D721Med (cell line): ENCODE data around the gene PRLR.

Experiments used
- DNase-seq: peaks from one replicate; pipeline ENCODE4 v3.0.0; 2011; ENCODE audit warnings: low spot score; ENCODE audit not compliant: insufficient read length
- FAIRE-seq: peaks from 2 replicates; lab custom pipeline; 2011; peaks lifted over from hg19 to GRCh38; lab: Jason Lieb, UNC
- TF ChIP-seq, protein P1 (sequence below): IDR thresholded peaks from 2 replicates; pipeline ENCODE4 v1.5.1; 2012; ENCODE audit warnings: mild to moderate bottlenecking, control low read depth; ENCODE audit not compliant: insufficient read depth; ENCODE audit errors: missing control alignments

The PRLR gene

DNA sequence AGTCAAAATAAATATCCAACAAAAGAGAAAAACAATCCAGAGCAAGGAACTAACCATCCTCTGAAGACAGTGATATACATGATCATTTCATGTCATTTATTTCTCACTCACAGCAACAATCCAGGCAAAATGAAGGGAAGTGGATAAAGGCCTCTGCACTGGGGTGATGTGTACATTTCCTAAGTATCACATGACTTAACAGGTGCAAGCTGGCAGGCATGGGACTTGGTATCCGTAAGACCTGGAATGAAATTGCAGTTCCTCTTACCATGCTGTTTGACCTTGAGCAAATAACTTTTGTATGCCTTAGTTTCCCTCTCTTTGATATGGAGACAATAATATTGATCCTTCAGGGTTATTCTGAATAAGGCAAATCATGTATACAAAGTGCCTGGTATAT, 77.6 kb downstream of the PRLR start:
- no peak for FAIRE-seq
- TF ChIP-seq, protein P1, sequence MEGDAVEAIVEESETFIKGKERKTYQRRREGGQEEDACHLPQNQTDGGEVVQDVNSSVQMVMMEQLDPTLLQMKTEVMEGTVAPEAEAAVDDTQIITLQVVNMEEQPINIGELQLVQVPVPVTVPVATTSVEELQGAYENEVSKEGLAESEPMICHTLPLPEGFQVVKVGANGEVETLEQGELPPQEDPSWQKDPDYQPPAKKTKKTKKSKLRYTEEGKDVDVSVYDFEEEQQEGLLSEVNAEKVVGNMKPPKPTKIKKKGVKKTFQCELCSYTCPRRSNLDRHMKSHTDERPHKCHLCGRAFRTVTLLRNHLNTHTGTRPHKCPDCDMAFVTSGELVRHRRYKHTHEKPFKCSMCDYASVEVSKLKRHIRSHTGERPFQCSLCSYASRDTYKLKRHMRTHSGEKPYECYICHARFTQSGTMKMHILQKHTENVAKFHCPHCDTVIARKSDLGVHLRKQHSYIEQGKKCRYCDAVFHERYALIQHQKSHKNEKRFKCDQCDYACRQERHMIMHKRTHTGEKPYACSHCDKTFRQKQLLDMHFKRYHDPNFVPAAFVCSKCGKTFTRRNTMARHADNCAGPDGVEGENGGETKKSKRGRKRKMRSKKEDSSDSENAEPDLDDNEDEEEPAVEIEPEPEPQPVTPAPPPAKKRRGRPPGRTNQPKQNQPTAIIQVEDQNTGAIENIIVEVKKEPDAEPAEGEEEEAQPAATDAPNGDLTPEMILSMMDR = no peak
- DNase-seq = no peak

DNA sequence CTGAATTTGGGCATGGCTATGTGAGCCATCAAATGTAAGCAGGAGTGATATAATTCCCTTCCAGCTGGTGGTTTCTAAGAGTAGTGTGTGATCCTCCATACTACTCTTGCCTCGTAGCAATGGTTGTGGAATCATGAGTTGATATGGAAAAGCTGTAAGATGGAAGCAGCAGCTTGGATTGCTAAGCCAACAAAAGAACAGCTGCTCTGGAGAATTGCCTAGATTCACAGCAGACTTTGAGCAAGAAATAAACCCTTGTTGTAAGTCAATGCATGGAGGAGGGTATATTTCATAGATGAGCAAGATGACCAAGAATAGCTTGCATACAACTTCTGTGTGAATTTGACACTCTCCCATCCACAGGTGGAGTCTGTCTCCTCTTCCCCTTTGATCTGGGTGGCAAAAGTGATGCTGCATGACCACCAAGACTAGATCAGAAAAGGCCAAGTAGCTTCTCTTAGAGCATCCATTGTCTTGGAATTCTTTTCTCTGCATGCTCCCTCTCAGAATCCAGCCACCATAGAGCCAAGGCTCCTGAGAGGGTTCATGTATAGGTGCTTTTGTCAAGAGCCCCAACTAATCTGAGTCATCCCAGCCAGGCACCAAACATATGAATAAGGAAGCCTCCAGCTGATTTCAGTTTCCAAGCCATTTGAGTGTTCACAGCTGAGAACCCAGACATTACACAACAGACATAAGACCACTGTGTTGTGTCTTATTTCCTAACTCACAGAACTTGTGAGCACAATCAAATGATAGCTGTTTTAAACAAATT, 79.0 kb downstream of the PRLR start:
- DNase-seq = no peak
- FAIRE-seq = no peak
- TF ChIP-seq, protein P1 = no peak

DNA sequence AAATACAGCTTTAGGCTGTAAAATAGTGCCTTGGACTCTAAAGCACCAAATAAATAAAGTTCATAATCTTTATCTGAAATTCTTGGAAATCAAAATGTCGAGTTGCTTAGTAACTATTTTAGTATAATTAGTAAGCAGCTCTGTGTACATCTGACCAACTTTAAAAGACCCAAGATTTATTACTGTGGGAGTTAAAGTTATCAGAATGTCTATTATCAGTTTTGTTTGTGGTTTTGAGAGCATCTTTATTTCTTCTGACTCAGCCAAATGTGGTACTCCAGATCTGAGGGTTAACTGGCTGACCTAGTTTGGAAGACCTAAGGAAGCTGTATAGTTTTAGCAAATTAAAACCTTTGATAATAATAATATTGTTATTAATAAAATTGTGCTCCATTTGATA, 81.2 kb downstream of the PRLR start:
- DNase-seq (no peak), FAIRE-seq (no peak)
- TF ChIP-seq, protein P1 = no peak

DNA sequence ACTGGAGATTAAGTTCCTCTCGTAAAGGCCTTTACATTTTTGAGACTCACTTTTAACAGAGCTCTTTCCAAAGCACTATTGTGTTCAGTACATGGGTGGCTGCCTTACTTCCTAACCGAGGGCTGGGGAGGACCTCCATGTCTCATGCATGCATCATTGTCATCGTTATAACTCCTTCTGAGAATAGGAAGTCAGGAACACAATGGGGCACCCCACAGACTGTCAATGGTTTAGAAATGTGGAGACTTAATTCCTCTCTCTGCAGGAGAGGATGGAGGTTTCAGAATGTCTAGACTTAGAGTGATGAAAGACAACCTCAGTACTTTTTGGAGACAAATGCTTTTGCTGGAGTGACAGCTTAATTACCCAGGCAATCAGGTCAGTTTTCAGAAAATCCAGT, 83.9 kb downstream of the PRLR start:
- FAIRE-seq (no peak), DNase-seq (no peak)
- TF ChIP-seq, protein P1 = no peak

DNA sequence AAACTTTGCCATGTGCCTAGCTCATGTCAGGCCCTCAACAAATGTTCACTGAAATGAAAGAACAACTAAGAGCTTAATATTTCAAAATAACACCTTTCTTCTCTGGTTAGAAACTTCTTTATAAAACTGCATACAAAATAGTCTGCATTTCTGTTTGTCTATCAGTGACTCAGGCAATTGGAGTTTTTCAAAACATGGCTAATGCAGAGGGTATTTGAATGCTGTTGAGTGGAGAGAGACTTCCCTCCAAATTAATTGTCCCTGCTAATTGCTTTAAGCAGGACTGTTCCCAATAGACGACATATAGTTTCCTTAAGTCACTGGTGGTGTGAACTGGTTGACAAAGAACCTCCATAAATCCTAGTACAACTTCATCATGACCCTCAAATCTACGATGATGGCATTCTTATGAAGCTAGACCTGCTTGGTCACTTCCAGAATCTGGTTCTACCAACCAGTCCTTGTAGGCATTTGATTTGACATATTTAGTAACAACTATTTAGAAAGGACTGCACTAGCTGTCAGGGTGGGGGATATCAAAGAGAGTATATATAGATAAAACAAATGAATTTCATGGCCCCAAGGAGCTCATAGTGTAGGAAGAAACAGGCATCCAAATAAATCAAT, 84.5 kb downstream of the PRLR start:
- TF ChIP-seq, protein P1 = no peak
- FAIRE-seq = no peak
- no peak for DNase-seq

DNA sequence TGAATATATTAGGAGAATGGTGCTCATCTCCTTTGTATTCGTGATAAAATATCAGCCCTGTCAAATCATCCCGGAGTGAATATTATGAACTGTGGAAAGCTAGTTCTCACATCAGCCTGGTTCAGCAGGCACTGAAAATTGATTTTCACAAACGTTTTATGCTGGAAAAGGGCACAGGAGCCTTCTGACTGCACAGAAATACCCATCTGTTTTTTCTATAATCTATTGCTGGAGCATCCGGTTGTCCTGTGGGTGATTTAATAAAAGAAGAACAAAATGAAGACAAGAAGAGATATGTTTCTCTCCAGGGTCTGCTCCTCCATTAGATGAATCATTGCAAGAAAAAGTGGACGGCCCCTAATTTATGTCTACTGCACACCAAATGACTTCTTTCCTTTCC, 85.3 kb downstream of the PRLR start:
- DNase-seq (no peak), FAIRE-seq (no peak)
- TF ChIP-seq, protein P1 = no peak

DNA sequence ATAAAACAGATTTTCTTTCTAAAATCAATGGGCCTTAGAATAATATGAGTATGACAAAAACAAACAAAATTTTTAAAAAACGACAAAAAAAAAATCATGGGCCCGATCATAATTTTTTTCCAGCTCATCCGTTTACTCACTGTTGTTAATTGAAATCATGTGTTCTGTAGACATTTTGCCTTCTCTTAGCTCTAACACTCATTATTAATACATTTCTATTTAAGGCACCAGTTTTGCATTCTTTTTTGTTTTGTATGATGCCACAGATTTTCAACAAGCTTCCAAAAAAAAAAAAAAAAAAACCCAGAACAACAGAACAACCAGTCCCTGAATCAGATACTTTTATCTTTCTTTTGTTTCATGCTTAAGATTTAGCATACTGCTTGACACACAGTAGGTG, 86.4 kb downstream of the PRLR start:
- TF ChIP-seq, protein P1 = no peak

More for the DNA sequence above, 86.4 kb downstream of the PRLR start:
- DNase-seq (no peak), FAIRE-seq (no peak)
